Upper lobe of right lung (tissue), 1 donor: ENCODE data around the gene TMEM72. TPM values are rescaled to one million over a fixed set of nuclear protein-coding genes. Genes with fewer than 3 reads are reported as not detected.

ENCODE experiments used
- ATAC-seq: fragments of 200-7000 bp; cut with Tn5 transposase; one replicate; pipeline ENCODE4 v1.9.1; 2020; ENCODE audit warnings: mild to moderate bottlenecking, moderate library complexity
- DNase-seq: peaks from one replicate; pipeline ENCODE4 v3.0.0-alpha.2; 2020
- H3K27ac ChIP-seq: fragments of 200-600 bp; one replicate; pipeline ENCODE4 v1.8.0; 2022
- H3K27me3 ChIP-seq: fragments of 200-600 bp; one replicate; pipeline ENCODE4 v1.8.0; 2022; ENCODE audit warnings: mild to moderate bottlenecking
- H3K36me3 ChIP-seq: fragments of 200-600 bp; one replicate; pipeline ENCODE4 v1.8.0; 2022
- H3K4me1 ChIP-seq: fragments of 200-600 bp; one replicate; pipeline ENCODE4 v1.8.0; 2022
- H3K4me3 ChIP-seq: fragments of 200-600 bp; one replicate; pipeline ENCODE4 v1.8.0; 2022; ENCODE audit warnings: mild to moderate bottlenecking
- H3K9me3 ChIP-seq: fragments of 200-600 bp; one replicate; pipeline ENCODE4 v1.8.0; 2022
- intact Hi-C: fragments of 100-400 bp; cut with DNase I; formaldehyde crosslinking; loops from one replicate; pipeline ENCODE4 v1.11.0; 2022
- total RNA-seq: library from RNA; stranded (reverse); fragmentation: NEBNext Ultra II Directional; extraction: Animal tissue kit (Norgen Biotek cat#: 25700); gene quantifications from one replicate; pipeline ENCODE4 v1.2.1, GENCODE V29; 2021
- TF ChIP-seq, protein P1 (sequence below): fragments of 200-600 bp; IDR thresholded peaks from one replicate; pipeline ENCODE4 v1.8.0; 2022; ENCODE audit warnings: antibody characterized with exemption
- donor health status: DM: no; HTN: yes; CAD: no; lungs with severe emphysema.

Gene TMEM72
- total RNA-seq, 1 donor from 2014 or later, result not detected

DNA sequence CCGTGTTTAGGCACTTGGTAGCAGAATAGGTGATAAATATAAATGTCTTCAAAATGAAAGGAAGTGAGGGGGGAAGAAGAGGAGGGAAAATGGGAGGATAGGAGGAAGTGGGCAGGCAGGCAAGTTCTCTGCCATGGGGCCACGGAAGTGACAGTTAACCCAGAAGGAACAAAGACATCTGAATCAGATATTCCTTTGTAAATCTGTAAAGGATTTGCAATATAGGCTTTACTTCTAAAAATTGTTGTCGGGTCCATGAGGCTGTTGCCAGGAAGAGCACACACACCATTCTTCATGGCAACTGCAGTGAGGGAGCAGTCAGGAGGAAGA, 24.8 kb downstream of the TMEM72 start:
- DNase-seq (no peak), ATAC-seq (no peak)
- TF ChIP-seq, protein P1, sequence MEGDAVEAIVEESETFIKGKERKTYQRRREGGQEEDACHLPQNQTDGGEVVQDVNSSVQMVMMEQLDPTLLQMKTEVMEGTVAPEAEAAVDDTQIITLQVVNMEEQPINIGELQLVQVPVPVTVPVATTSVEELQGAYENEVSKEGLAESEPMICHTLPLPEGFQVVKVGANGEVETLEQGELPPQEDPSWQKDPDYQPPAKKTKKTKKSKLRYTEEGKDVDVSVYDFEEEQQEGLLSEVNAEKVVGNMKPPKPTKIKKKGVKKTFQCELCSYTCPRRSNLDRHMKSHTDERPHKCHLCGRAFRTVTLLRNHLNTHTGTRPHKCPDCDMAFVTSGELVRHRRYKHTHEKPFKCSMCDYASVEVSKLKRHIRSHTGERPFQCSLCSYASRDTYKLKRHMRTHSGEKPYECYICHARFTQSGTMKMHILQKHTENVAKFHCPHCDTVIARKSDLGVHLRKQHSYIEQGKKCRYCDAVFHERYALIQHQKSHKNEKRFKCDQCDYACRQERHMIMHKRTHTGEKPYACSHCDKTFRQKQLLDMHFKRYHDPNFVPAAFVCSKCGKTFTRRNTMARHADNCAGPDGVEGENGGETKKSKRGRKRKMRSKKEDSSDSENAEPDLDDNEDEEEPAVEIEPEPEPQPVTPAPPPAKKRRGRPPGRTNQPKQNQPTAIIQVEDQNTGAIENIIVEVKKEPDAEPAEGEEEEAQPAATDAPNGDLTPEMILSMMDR, result no peak
- Histone ChIP-seq H3K4me3 (no peak overlapping the region), H3K27ac (no peak overlapping the region), H3K4me1 (peaks cover 13% of the 10 kb centered on the region), H3K27me3 (no peaks in the 10 kb centered on the region), H3K36me3 (no peaks in the 10 kb centered on the region), H3K9me3 (no peaks in the 10 kb centered on the region)
- intact Hi-C loops, result no loop called here

DNA sequence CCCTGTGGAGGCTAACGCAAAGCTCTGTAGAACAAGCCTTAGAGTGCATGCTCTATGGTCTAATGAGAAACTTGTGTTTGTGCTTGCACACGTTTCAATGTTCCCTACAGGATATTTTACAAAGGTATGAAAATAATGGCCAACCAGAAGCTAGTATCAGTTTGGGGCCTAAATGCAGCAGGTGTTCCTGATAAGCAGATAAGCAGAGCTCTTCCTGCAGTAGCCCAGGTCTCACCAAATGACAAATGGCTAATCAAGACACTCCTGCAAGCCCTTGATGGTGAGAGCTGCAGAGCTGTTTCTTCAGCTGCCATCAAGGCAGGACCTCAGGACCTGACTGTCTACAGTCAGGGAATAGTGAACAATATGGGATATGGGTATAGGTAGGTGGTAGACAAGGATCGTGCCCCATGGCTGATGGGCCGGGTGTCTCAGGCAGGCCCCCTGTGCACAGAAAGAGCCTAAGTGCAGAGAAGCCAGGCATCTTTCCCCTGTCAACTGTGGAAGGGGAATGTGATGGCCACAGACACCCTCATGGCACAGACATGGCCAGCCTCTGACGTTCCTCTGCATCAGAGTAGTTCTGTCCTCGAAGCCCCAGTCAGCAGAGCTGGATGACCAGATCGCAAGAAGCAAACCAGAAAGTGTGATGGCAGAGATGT, 25.3 kb downstream of the TMEM72 start:
- no peak for ATAC-seq
- H3K27ac ChIP-seq, result no peak overlapping the region
- intact Hi-C loops, result no loop called here

DNA sequence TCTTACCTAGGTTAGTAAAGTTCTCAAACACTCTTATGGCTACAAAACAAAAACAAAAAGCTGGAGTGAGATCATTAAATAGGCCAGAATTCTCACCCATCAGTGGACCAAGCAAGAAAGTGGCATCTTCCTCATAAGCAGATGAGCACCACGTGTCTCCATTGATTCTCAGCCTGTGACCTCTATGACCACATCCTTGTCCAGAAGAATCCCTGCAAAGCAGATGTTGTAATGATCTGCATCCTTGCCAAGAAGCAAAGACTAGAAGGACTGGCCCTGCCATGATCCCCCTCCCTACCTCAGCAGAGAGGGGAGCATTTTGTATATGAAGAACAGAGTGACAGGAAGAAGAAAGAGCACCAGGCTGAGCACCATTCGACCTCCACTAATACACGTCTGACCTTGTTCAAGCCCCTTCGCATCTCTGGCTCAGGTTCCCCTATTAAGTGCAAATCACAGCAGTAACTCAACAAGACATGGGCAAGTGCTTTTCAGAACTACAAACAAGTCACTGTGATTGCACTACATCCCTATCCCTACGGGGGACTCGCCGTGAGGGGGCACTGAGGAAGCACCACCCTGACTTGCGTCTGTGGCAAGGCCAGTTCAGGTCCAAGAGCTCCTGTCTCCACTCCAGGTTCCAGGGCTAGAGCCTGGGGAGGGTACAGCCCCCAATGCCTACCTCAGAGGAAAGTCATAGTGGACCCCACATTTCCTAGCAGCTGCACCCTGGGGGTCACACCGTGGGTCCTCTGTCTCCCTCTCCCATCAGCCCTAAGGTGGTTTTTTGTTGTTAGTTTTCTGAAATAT, 26.3 kb downstream of the TMEM72 start:
- Histone ChIP-seq H3K4me1 (peaks cover 13% of the 10 kb centered on the region), H3K9me3 (no peaks in the 10 kb centered on the region), H3K4me3 (no peak overlapping the region), H3K27ac (no peak overlapping the region), H3K36me3 (no peaks in the 10 kb centered on the region), H3K27me3 (no peaks in the 10 kb centered on the region)
- peak; percentile 3 for ATAC-seq
- no peak for DNase-seq
- TF ChIP-seq, protein P1, result no peak
- intact Hi-C loops, result no loop called here

More for the DNA sequence above, 25.3 kb downstream of the TMEM72 start:
- Histone ChIP-seq H3K4me1 (peaks cover 13% of the 10 kb centered on the region), H3K27me3 (no peaks in the 10 kb centered on the region), H3K36me3 (no peaks in the 10 kb centered on the region), H3K9me3 (no peaks in the 10 kb centered on the region), H3K4me3 (no peak overlapping the region)
- no peak for DNase-seq
- TF ChIP-seq, protein P1, result no peak

DNA sequence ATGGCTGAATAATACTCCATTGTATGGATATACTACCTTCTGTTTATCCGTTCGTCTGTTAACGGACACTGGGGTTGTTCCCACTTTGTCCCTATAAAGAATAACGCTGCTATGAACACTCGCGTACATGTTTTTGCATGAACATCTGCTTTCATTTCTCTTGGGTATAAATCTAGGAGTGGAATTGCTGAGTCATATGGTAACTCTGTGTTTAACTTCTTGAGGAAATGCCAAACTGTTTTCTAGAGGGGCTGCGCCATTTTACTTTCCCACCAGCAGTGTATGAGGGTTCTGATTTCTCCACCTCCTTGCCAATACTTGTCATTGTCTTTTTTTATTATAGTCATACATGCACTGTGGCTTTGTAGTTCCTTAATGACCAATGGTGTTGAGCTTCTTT, 27.8 kb downstream of the TMEM72 start:
- H3K9me3 ChIP-seq, result no peaks in the 10 kb centered on the region
- H3K4me1 ChIP-seq, result peaks cover 13% of the 10 kb centered on the region
- TF ChIP-seq, protein P1, result no peak

DNA sequence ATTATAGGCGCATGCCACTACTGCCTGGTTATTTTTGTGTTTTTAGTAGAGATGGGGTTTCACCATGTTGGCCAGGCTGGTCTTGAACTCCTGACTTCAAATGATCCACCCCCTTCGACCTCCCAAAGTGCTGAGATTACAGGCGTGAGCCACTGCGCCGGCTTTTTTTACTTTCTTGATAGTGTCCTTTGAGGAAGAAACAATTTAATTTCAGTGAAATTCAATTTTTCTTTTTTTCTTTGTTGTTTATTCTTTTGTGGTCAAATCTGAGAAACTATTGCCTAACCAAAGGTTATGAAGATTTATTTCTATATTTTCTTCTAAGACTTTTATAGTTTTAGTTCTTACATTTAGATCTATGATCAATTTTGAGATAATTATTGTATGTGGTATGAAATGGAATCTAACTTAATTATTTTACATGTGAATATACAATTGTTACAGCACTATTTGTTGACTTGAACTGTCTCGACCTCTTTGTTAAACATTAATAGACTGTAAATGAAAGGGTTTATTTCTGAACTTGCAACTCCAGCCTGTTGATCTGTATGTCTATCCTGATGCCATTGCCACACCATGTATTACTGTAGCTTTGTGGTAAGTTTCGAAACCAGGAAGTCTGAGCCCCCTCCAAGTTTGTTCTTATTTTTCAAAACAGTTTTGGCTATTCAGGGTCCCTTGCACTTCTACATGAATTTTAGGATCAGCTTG, 28.7 kb downstream of the TMEM72 start:
- Histone ChIP-seq H3K36me3 (no peaks in the 10 kb centered on the region), H3K27me3 (no peaks in the 10 kb centered on the region), H3K4me1 (peaks cover 13% of the 10 kb centered on the region), H3K4me3 (no peak overlapping the region), H3K9me3 (no peaks in the 10 kb centered on the region), H3K27ac (no peak overlapping the region)
- peak; percentile 59 for ATAC-seq
- no peak for DNase-seq
- TF ChIP-seq, protein P1, result no peak
- intact Hi-C loops, result no loop called here

More for the DNA sequence above, 27.8 kb downstream of the TMEM72 start:
- Histone ChIP-seq H3K36me3 (no peaks in the 10 kb centered on the region), H3K27ac (no peak overlapping the region), H3K27me3 (no peaks in the 10 kb centered on the region), H3K4me3 (no peak overlapping the region)
- ATAC-seq (no peak), DNase-seq (no peak)
- intact Hi-C loops, result no loop called here
